Activated naive CD4-positive, alpha-beta T cell (primary cell): ENCODE results near the gene CDC123.
"Not testable (repeated sequence)": the region's sequence is repeated elsewhere in the genome, so short reads cannot be mapped to it uniquely, and the experiment has no call there.

Experiments used
- DNase-seq, 4 experiments: peaks; one replicate each; lab custom pipeline; 2025; lab: John Stamatoyannopoulos, UW

Gene CDC123

GRCh38 chr10:12191715-12192114 is 4.3 kb upstream of the CDC123 start:
- no peak for DNase-seq

GRCh38 chr10:12193193-12193592 is 2.8 kb upstream of the CDC123 start:
- no peak for DNase-seq

- peak in 1 of 4 experiments; percentile 22 for DNase-seq
Observed at GRCh38 chr10:12194752-12195271, 1.2 kb upstream of the CDC123 start.

GRCh38 chr10:12195281-12195602 is 746 bp upstream of the CDC123 start:
- DNase-seq, result no peak

- DNase-seq, result no peak
Observed at GRCh38 chr10:12196531-12197211, 683 bp downstream of the CDC123 start.

- no peak for DNase-seq
Observed at GRCh38 chr10:12198156-12198555, 2.2 kb downstream of the CDC123 start.

GRCh38 chr10:12200850-12201249 is 4.9 kb downstream of the CDC123 start:
- no peak for DNase-seq

- no peak for DNase-seq
Observed at GRCh38 chr10:12201543-12201942, 5.6 kb downstream of the CDC123 start.

GRCh38 chr10:12202226-12202625 is 6.2 kb downstream of the CDC123 start:
- DNase-seq, result no peak

GRCh38 chr10:12205082-12205481 is 9.1 kb downstream of the CDC123 start:
- no peak for DNase-seq

- no peak for DNase-seq
Observed at GRCh38 chr10:12207114-12207513, 11.1 kb downstream of the CDC123 start.

GRCh38 chr10:12208460-12208859 is 12.5 kb downstream of the CDC123 start:
- DNase-seq, result no peak

GRCh38 chr10:12212454-12212853 is 16.5 kb downstream of the CDC123 start:
- no peak for DNase-seq

GRCh38 chr10:12213621-12214020 is 17.6 kb downstream of the CDC123 start:
- DNase-seq, result no peak

GRCh38 chr10:12214093-12214492 is 18.1 kb downstream of the CDC123 start:
- no peak for DNase-seq

- no peak for DNase-seq
Observed at GRCh38 chr10:12214763-12215218, 18.8 kb downstream of the CDC123 start.

GRCh38 chr10:12218991-12219390 is 23.0 kb downstream of the CDC123 start:
- no peak for DNase-seq

GRCh38 chr10:12221323-12222298 is 25.6 kb downstream of the CDC123 start:
- no peak for DNase-seq

- DNase-seq, result no peak
Observed at GRCh38 chr10:12225444-12225843, 29.5 kb downstream of the CDC123 start.

- not testable (repeated sequence) for DNase-seq
Observed at GRCh38 chr10:12226438-12226837, 30.4 kb downstream of the CDC123 start.

- DNase-seq, result no peak
Observed at GRCh38 chr10:12228851-12229250, 32.9 kb downstream of the CDC123 start.

- not testable (repeated sequence) for DNase-seq
Observed at GRCh38 chr10:12234687-12235086, 38.7 kb downstream of the CDC123 start.

GRCh38 chr10:12235116-12235694 is 39.2 kb downstream of the CDC123 start:
- DNase-seq, result no peak
